HG03575 (cell line): ENCODE data around the gene HMCN1.

Experiments
- ATAC-seq: cut with Tn5 transposase; IDR thresholded peaks from one replicate; pipeline ENCODE4 v1.9.1; 2021; ENCODE audit not compliant: unreplicated experiment, insufficient number of reproducible peaks, low FRiP score; ENCODE audit errors: extremely low read depth

The HMCN1 gene

DNA sequence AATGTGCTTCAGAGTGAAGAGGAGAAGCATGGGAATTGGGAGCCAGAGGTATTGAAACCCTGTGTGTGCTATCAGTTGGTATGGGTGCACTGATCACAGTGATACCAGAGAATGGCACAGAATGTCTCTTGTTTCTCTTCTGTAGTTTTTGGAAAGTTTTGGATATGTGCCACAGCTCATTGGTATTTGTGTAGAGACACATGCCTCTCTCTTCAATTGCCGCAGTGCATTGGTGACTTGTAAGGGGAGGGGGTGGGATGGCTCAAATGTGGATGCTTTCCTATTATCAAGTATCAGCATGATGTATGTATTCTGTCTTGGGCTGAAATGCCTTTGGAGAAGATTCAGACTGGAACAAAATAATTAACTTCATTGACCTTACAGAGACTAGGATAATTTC is 101.0 kb downstream of the HMCN1 start:
- no peak for ATAC-seq

DNA sequence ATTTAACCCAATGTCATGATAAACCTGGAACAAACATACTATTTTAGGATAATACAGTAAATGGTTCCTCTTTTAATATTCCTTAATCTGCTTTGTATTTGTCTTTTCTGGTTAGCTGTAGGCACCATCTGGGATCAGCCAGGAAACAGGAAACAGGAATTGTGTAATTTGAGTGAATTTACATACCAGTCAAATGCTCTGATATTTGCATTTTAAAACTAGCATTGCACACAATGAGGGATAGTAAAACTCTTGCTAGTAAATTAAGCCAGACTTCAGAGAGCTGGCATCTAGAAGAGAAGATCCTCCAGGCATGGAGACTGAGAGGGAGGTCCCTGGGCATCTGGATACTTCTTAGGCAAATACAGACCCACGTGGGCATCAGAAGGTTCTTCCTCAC is 103.5 kb downstream of the HMCN1 start:
- no peak for ATAC-seq

DNA sequence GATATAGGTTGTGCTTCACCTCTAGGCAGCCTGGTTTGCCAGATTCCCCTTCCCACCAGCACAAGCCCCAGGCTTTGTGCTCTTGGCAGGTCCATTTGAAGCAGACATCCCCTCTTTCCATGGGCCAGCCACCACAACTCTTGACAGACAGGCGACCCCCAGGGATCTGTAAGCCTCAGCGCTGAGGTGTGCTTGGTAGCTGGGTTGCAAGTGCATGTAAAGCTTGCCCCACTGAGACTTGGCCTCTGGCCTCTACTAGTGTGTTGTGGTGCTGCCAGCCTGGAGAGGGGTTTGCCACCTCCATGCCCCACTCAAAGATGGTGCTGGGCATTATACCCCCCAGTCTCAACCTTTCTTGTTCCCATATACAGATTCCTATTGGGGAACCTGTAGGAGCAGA is 103.9 kb downstream of the HMCN1 start:
- no peak for ATAC-seq

DNA sequence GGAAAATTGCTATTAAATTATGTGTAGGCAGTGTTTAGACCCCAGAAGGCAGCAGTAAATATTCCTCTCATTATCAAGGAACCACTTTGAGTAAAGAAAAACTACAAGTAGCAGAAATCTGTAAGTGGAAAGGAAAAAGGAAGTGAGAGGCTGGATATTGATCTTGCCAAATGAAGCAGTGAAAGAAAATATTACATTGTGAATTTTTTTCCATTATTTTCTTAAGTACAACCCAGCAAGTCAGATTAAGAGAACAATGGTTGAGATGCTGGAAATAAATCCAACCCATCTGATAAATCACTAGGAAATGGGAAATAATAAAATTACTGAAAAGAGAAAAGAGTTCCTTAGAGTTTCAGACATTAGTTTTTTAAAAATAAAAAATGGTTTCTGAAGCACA is 106.7 kb downstream of the HMCN1 start:
- no peak for ATAC-seq

DNA sequence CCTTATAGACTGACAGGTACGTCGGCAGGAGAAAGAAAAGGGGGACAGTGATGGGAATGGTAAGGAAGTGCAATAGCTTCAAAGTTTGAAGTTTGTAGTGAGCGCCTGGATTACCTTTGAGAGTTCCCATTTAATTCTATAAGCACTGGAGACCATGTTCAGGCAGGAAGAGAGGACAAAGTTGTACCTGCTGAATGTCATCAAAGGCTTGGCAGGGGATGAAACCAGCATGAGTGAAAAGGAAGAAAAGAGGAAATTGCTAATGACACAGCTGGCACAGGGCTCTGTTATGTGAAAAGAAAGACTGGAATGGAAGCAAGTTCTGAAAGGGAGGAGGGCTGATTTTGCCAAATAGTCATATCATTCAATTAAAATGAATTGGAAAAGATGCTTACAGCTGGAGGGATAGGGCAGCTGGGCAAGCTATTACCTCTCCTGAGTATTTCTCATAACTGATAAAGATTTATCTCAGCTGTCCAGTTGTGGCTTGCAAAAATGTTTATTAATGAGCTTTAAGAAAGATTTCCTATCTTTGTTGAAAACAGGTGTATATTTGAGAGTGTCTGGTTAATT is 109.2 kb downstream of the HMCN1 start:
- no peak for ATAC-seq

DNA sequence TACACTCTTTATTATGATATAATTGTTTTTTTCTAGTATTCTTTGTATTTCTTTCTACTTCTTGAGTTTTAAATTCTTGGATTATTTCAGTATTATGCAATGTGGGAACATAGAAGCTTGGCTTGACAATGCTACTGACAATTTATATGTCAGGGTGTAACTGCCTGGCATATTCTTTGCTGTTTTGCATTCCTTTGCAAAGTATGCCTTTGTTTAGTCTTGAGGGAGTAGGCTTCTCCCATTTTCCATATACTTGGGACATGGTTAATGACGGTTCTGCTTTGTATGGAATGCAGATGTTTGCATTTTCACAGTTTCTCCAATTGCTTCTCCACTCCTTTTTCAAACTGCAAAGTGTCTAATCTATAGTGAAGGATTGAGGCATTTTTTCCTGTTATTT is 109.8 kb downstream of the HMCN1 start:
- no peak for ATAC-seq

DNA sequence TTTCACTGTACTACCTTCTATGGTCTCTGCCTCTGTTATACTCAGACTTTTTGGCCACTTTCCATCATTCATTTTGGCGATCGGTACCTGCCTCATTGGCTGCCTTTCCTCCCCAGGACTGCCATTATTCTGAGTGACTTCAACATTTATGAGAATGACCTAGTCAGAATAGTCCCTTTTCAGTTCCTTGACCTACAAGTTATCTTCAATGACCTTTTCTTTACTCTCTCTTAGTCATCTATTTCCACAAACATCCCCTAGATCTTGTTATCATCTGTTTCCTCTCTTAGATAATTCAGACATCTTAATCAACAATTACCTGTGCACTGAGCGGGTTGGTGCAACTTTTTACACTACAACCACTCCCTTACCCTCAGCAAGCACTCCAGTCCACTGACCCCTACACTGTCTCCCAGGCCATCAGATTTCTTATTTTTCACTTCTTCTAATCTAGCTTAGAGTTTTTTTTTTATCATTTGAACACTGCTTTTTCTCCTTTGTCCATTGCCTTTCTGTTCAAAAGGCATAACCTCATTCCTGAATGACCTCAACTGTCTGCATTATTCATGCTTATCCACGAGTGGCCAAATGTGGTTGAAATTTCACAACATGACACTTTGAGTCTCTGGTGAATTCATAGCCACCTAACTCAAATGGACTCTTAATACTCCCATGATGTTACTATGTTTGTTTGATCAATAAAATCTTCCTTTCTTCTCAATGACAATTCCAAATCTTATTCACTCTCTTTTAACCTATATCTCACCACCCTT is 112.7 kb downstream of the HMCN1 start:
- ATAC-seq, result no peak

DNA sequence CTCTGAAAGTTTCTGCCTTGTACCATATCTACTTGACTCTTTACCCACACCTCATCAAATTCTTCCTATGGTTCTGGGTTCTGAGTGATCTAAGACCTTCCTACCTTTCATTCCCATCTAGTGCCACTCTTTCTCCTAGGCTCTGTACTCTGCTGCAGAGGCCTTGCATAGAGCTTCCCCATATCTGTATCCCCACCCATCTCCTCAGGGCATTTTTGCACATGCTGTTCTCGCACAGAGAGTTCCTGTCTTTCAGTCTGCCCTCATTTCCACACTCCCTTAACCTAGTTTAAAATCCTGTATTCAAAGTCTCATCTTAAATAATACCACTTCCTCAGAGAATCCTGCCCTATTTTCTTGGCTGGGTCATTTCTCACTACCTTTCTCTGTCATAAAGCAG is 114.8 kb downstream of the HMCN1 start:
- no peak for ATAC-seq

DNA sequence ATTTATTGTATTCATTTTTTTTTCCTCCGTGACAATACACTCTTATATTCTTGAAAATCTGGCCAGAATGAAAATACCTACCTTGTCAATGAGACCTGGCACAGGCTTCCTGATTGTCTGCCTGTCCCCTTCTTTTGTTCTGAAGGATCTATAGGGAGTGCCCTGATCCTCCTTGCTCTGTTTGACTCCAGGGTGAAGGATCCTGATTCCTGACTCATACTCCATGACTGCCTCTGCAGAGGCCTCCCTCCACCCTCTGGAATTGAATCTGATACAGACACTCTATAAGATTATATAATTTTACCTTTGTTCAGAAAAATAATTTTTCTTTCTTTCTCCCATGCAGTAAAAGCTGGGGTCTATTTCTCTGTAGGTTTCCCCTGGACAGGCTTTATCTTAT is 116.2 kb downstream of the HMCN1 start:
- ATAC-seq, result no peak

DNA sequence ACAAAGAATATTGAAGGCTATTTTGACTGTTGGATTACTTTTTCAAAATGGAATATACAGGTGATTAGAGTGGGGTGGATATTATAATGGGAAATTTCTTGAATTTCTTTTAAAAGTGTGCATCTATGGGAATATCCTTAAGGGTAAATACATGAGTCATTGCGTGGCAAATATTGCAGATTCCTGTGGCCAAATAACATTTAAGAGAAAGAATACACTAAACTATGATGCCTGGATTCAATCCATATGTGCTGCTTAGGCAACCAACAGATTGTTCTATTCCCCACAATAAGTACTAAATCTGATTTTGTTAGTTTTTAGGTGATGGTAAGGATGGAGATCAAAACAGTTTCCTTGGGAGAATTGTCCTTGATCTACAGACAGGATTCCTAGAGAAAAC is 119.5 kb downstream of the HMCN1 start:
- no peak for ATAC-seq

DNA sequence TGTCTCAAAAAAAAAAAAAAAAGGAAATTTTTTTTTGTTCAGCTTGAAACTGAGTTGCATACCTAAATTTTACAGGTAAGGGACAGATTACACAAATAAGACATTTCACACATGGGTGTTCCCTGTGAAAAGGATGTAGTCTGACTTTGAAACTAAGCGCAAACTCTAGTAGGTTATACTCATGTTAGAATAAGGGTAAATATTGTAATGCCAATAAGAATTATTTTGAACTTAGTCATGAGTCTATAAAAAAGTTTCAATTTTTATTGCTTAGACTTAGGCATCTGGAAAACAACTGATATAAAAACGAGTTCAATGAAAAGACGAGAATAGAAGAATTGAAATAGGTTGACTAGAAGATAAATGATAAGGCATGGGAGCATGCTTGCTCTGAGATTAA is 122.3 kb downstream of the HMCN1 start:
- ATAC-seq, result no peak

DNA sequence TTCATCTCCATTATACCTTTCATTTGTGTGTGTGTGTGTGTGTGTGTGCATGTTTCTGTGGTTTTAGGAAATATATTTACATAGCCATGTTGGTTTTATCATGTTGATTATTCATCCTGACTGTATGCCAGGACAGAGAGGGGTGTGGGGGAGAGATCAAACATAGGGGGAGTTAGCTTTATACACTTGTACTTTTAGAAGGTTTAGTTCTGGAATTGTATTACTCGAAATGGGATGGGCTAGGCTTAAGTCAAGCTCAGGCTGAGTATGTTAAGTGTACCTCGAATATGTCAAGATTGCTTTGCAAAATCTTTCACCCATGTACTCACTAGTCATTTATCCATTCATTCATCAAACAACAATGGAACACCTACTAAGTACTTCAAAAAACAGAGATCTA is 123.3 kb downstream of the HMCN1 start:
- ATAC-seq, result no peak

DNA sequence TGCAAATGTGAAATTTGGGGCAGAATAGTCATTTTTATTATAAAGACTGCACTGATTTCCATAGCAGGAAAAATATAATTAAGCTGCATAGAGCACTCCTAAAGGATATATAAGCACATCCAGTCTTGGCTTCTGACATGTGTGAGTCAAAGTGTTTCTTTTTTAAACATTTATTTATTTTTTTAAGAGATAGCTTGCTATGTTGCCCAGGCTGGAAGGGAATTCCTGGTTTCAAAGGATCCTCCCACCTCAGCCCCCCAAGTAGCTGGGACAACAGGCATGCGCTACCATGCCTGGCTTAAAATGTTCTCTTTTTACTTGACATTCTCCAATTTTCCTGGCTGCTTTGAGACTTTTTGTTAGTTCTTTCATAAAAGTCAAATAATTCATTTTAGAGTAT is 126.1 kb downstream of the HMCN1 start:
- ATAC-seq, result no peak

DNA sequence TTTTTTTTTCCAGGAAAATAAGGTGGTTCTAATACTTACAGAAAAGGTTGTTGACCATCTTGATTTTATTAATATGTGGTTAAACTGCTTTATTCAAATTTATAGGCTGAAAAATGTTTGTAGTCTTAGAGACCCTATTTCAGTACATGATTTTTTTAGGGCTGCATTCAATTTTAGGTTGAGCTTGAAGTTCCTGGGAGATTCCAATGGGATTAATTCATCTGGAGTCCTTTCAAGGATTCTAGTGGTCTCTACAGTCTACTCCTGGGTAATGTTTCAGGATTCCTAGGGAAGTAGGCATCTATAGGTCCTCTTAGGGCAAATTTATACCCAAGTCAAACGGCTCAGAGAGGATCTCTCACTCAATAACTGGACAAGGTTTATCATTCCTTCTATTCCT is 126.7 kb downstream of the HMCN1 start:
- no peak for ATAC-seq

DNA sequence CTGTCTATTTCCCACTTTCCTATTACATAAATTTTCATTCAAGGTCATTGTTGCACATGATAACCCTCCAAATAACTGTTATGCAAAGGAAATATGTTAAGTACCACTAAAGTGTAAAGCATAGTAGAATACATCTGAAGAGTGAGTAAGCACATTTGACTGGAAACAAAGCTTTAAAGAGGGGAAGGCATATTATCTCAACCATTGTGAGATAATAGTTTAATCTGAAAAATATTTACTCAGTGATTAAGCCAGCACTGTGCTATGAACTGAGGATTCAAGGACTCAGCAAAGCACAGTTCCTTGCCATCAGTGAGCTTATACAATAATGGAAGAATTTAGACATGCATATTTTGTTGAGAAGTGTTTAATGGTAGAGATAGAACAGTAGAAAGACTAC is 127.4 kb downstream of the HMCN1 start:
- ATAC-seq, result no peak

DNA sequence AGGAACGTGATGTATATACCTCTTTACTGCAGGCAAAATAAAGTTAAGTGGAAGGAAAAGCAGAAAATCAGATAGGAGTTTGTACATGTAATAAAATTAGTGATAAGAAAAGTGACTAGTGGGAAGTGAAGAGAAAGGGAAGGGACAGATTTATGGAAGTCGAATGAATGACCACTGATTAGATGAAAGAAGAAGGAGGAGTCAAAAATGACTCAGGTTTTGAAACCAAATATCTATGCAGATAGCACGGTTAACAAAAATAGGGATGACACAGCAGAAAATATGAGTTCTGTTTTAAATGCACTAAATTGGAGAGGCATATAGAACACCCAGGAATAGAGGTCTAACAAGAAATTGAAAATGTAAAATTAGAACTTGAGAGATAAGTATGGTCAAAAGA is 128.0 kb downstream of the HMCN1 start:
- ATAC-seq, result no peak

DNA sequence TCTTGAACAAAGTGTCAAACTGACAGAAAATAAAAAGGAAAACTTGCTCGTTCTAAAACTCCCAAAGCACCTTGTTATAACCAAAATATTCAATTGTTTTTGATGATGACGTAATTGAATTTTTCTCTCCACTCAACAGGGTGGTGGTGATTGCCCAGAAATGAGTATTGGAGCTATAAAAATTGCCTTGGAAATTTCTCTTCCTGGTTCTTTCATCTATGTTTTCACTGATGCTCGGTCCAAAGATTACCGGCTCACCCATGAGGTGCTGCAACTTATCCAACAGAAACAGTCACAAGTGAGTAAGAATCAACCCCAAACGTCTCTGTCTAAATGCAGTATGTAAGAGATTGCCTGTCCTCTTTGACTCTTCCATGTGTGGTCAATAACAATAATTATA is 130.1 kb downstream of the HMCN1 start:
- no peak for ATAC-seq

DNA sequence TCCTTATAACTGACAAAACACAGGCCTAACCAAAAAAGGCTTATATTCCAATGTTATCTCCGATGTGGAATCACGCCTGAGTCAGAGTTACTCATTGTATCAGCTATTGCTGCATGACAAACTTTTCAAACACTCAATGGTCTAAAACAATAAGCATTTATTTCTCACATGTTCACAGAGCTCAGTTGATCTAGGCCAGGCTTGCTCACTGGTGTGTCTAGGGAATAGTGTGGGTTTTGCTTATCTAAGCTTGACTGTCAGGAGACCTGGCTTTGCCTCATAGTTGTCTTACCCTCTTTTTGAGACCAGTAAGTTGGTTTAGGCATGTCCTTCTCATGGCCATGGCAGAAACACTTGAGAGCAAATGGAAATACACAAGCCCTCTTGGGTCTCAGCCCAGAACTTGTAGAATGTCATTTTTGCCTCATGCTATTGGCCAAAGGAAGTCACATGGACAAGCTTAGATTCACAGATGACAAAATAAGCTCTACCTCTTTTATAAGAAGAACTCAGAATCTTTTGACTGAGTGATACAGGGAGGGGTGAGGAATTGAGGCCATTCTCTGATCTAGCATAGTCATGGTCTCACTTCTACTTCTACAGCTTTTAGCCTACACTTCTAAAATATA is 130.8 kb downstream of the HMCN1 start:
- no peak for ATAC-seq

DNA sequence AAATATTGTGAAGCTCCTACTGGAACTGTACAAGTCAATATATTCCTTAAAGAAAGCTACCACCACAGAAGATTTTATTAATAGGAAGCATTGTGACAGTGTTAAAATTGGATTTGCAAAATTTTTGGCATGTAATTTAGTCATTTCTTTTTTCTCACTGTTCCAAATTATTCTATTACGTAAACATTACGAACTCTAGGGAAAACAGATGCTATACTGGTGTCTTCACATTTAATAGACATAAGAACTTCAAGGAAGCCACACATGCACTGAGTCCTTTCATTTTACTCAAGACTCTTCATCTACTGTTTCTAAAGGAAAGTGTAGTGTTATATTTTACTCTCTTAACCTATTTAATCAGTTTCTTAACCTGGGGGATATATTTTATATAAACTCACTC is 135.4 kb downstream of the HMCN1 start:
- ATAC-seq, result no peak

DNA sequence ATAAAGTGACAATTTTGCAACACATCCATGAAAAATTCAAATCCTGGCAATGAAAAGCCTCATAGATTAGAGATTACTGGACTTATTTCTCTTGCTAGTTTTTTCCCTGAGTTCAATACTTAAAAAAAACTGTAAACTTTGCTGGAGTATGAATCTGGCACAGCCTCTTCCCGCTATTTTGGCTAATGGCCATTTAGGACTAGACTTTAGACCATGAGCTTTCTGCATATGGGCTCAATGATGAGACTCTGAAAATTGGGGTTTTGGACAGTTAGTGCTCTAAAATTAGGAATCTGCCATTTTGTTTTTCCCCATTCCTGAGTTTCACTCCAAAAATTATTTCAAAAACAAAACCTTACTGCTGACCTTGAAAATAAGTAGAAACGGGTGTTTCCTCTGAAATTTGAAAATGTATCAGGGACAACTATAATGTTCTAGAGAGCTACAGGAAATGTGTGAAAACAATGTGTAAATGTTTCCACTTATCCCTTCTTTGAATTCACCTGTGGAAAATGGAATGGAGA is 137.5 kb downstream of the HMCN1 start:
- ATAC-seq, result no peak
